Endodermal cell (in vitro differentiated cells): Measurements from ENCODE around the gene UPB1. TPM values are rescaled to one million over a fixed set of nuclear protein-coding genes. Genes with fewer than 3 reads are reported as not detected.

Experiments used
- DNase-seq: peaks from one replicate; pipeline ENCODE4 v3.0.0-alpha.2; 2017
- H3K27ac ChIP-seq: 2 replicates; pipeline ENCODE4 v1.5.1; 2013; ENCODE audit warnings: mild to moderate bottlenecking, low read depth, low read length, moderate library complexity
- H3K27me3 ChIP-seq: 2 replicates; pipeline ENCODE4 v1.6.1; 2013; ENCODE audit warnings: mild to moderate bottlenecking, low read length, moderate library complexity; ENCODE audit not compliant: insufficient read depth, control insufficient read depth, poor library complexity, severe bottlenecking
- H3K36me3 ChIP-seq: 2 replicates; pipeline ENCODE4 v1.7.0; 2013; ENCODE audit warnings: mild to moderate bottlenecking, low read length, moderate library complexity; ENCODE audit not compliant: control insufficient read depth, insufficient read depth
- H3K4me1 ChIP-seq: one replicate; pipeline ENCODE4 v1.7.0; 2013; ENCODE audit warnings: low read length; ENCODE audit not compliant: control insufficient read depth, insufficient read depth
- H3K4me3 ChIP-seq: 2 replicates; pipeline ENCODE4 v1.5.1; 2013; ENCODE audit warnings: mild to moderate bottlenecking, low read length, moderate library complexity
- H3K9ac ChIP-seq: 2 replicates; pipeline ENCODE4 v1.6.1; 2013; ENCODE audit warnings: mild to moderate bottlenecking, low read length, moderate library complexity; ENCODE audit not compliant: poor library complexity, severe bottlenecking; ENCODE audit errors: extremely low read depth
- H3K9me3 ChIP-seq: 2 replicates; pipeline ENCODE4 v1.6.1; 2013; ENCODE audit warnings: mild to moderate bottlenecking, low read length, moderate library complexity; ENCODE audit not compliant: control insufficient read depth
- H3K27ac Mint-ChIP-seq: 2 replicates; pipeline ENCODE4 v1.8.0; 2020; ENCODE audit warnings: mixed read lengths
- H3K27me3 Mint-ChIP-seq: 2 replicates; pipeline ENCODE4 v1.8.0; 2021; ENCODE audit warnings: mild to moderate bottlenecking, mixed read lengths; ENCODE audit not compliant: insufficient read depth
- H3K36me3 Mint-ChIP-seq: 2 replicates; pipeline ENCODE4 v1.8.0; 2020; ENCODE audit warnings: low read depth, mixed read lengths
- H3K4me1 Mint-ChIP-seq: 2 replicates; pipeline ENCODE4 v1.8.0; 2020; ENCODE audit warnings: mixed read lengths
- H3K4me3 Mint-ChIP-seq: 2 replicates; pipeline ENCODE4 v1.8.0; 2020; ENCODE audit warnings: mild to moderate bottlenecking, moderate library complexity, mixed read lengths
- H3K9me3 Mint-ChIP-seq: 2 replicates; pipeline ENCODE4 v1.8.0; 2020; ENCODE audit warnings: mild to moderate bottlenecking, mixed read lengths
- WGBS, 2 experiments: methylation state at CpG; one replicate each; pipeline versions ENCODE4 v1.1.5 to v1.1.7; 2013; ENCODE audit warnings: missing lambda C conversion rate in 2 of 2, mixed read lengths in 1 of 2; ENCODE audit not compliant: insufficient coverage in 1 of 2, insufficient read length in 1 of 2; 5-methylcytosine and 5-hydroxymethylcytosine counted together
- total RNA-seq, 2 donors: library from RNA; stranded (reverse); fragmentation: NEBNext Ultra II Directional in 1 of 2; extraction: Animal tissue kit (Norgen Biotek cat#: 25700) in 1 of 2; gene quantifications; 2 replicates in 1 of 2; 3 replicates in 1 of 2; pipeline ENCODE4 v1.2.1, GENCODE V29; 2021
- TF ChIP-seq, protein P1 (sequence below): fragments of 200-600 bp; sonication (generic); conservative IDR thresholded peaks from 2 replicates; pipeline ENCODE4 v1.5.0; 2021; ENCODE audit warnings: antibody characterized with exemption, mild to moderate bottlenecking

Gene UPB1
- total RNA-seq, 2 donors from 2014 or later: 0.40 TPM; not detected in 1

DNA sequence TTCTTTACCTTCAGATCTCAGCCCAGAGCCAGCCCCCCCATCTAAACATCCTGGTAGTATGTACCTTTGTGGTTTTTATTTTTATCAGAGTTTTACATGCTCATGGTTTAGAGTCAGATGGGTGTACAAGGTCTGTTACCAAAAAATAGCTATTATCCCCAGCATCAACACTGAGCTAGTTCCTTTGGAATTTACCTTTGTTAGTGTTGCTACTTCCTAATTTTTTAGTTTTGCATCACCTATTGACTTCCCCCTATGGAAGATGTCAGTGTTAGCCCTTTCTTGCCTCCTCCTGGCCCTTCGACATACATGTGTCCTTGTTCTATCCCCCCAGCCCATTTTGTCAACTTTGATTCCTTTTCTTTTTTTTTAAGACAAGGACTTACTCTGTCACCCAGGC is 7.4 kb downstream of the UPB1 start:
- TF ChIP-seq, protein P1, sequence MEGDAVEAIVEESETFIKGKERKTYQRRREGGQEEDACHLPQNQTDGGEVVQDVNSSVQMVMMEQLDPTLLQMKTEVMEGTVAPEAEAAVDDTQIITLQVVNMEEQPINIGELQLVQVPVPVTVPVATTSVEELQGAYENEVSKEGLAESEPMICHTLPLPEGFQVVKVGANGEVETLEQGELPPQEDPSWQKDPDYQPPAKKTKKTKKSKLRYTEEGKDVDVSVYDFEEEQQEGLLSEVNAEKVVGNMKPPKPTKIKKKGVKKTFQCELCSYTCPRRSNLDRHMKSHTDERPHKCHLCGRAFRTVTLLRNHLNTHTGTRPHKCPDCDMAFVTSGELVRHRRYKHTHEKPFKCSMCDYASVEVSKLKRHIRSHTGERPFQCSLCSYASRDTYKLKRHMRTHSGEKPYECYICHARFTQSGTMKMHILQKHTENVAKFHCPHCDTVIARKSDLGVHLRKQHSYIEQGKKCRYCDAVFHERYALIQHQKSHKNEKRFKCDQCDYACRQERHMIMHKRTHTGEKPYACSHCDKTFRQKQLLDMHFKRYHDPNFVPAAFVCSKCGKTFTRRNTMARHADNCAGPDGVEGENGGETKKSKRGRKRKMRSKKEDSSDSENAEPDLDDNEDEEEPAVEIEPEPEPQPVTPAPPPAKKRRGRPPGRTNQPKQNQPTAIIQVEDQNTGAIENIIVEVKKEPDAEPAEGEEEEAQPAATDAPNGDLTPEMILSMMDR: no peak
- no peak overlapping the region for H3K4me3 ChIP-seq
- H3K4me3 Mint-ChIP-seq: no peak overlapping the region
- peaks cover 28% of the 10 kb centered on the region for H3K4me1 ChIP-seq
- H3K9me3 ChIP-seq: no peaks in the 10 kb centered on the region
- H3K27me3 Mint-ChIP-seq: peaks cover 28% of the 10 kb centered on the region
- H3K27ac Mint-ChIP-seq: no peak overlapping the region
- no peaks in the 10 kb centered on the region for H3K36me3 Mint-ChIP-seq
- peaks cover 38% of the 10 kb centered on the region for H3K27me3 ChIP-seq
- H3K9ac ChIP-seq: no peak overlapping the region
- no peak for DNase-seq
- H3K9me3 Mint-ChIP-seq: no peaks in the 10 kb centered on the region
- no peaks in the 10 kb centered on the region for H3K36me3 ChIP-seq
- WGBS, 2 experiments: 76 to 88% methylated on average over 1 of the region's 1 CpG
- H3K4me1 Mint-ChIP-seq: peaks cover 56% of the 10 kb centered on the region
- no peak overlapping the region for H3K27ac ChIP-seq

DNA sequence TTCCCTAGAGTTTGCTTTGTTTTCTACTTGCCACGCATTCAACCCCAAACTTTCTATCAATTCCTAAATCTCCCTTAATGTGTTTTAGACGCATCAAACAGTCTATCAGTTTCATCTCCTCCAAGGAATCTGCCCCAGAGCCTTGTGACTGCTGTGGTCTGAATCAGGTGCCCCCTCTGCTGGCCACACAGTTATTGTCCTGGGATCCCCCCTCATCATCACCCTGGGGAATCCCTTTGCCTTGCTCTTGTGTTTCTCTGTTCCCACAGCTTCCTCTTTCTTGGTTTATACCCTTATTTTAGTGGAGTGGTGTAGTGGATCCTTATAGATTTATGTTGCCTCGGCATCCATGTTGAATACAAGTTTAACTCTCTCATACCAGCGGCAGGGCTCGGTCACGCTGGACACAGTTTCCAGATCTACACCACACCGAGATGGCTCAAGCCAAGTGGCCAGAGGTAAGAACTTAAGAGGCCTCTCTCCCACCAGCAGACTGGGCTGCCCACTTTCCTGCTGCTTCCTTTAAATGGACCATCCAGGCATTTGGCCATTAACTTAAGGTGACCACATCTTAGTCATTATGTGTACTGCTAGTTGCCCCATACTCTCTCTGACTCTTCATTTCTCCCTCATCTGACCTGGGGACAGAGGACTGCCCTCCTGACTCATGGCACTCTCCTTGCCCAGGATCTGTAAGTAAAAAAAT is 8.2 kb downstream of the UPB1 start:
- no peak overlapping the region for H3K9ac ChIP-seq
- peak; percentile 90 for DNase-seq
- H3K36me3 Mint-ChIP-seq: no peaks in the 10 kb centered on the region
- peaks cover 33% of the 10 kb centered on the region for H3K4me1 ChIP-seq
- no peaks in the 10 kb centered on the region for H3K9me3 Mint-ChIP-seq
- no peaks in the 10 kb centered on the region for H3K9me3 ChIP-seq
- no peak overlapping the region for H3K27ac Mint-ChIP-seq
- peaks cover 62% of the 10 kb centered on the region for H3K4me1 Mint-ChIP-seq
- H3K27me3 Mint-ChIP-seq: peaks cover 21% of the 10 kb centered on the region
- peaks cover 30% of the 10 kb centered on the region for H3K27me3 ChIP-seq
- H3K36me3 ChIP-seq: no peaks in the 10 kb centered on the region
- WGBS, 2 experiments: 63 to 83% methylated on average over 2 to 7 of the region's 7 CpGs
- H3K4me3 Mint-ChIP-seq: no peak overlapping the region
- H3K27ac ChIP-seq: no peak overlapping the region
- H3K4me3 ChIP-seq: no peak overlapping the region
- TF ChIP-seq, protein P1: peak; percentile 91

- Histone ChIP-seq H3K4me1 (peaks cover 33% of the 10 kb centered on the region), H3K9me3 (no peaks in the 10 kb centered on the region), H3K36me3 (no peaks in the 10 kb centered on the region), H3K27me3 (peaks cover 24% of the 10 kb centered on the region), H3K27ac (no peak overlapping the region), H3K4me3 (no peak overlapping the region), H3K9ac (no peak overlapping the region)
- 89 to 98% methylated on average over 5 of the region's 5 CpGs for WGBS, 2 experiments
- Mint-ChIP-seq H3K36me3 (no peaks in the 10 kb centered on the region), H3K4me1 (peaks cover 59% of the 10 kb centered on the region), H3K27me3 (peaks cover 15% of the 10 kb centered on the region), H3K4me3 (no peak overlapping the region), H3K9me3 (no peaks in the 10 kb centered on the region), H3K27ac (no peak overlapping the region)
- DNase-seq: no peak
- TF ChIP-seq, protein P1: no peak
Observed at GRCh38 chr22:24503843-24504338, 8.8 kb downstream of the UPB1 start.
